ENCODE results near the gene CABCOCO1.

CABCOCO1 gene

DNA sequence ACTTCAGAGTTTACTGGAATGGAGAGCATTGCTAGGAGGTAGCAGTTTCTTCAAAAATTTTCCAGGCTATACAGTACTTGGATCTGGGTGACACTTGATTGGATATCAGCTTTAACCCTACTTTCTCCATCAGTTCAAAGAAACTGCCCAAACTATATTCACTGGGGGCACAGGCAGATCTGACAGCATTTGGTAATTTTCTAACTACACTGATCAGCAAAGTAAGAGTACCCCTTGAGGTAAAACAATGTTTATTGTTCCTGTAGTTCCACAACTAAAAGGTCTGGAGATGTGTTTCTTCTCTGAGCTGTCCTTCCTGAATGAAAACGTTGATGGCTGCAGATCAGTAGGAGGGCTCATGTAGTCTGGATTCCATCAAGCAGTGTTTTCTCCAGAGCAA is 104.2 kb downstream of the CABCOCO1 start:
- TF ChIP-seq, protein P1, sequence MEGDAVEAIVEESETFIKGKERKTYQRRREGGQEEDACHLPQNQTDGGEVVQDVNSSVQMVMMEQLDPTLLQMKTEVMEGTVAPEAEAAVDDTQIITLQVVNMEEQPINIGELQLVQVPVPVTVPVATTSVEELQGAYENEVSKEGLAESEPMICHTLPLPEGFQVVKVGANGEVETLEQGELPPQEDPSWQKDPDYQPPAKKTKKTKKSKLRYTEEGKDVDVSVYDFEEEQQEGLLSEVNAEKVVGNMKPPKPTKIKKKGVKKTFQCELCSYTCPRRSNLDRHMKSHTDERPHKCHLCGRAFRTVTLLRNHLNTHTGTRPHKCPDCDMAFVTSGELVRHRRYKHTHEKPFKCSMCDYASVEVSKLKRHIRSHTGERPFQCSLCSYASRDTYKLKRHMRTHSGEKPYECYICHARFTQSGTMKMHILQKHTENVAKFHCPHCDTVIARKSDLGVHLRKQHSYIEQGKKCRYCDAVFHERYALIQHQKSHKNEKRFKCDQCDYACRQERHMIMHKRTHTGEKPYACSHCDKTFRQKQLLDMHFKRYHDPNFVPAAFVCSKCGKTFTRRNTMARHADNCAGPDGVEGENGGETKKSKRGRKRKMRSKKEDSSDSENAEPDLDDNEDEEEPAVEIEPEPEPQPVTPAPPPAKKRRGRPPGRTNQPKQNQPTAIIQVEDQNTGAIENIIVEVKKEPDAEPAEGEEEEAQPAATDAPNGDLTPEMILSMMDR (conservative IDR thresholded peaks at IDR 0.05) = no peak
- H3K27ac ChIP-seq = no peak overlapping the region

DNA sequence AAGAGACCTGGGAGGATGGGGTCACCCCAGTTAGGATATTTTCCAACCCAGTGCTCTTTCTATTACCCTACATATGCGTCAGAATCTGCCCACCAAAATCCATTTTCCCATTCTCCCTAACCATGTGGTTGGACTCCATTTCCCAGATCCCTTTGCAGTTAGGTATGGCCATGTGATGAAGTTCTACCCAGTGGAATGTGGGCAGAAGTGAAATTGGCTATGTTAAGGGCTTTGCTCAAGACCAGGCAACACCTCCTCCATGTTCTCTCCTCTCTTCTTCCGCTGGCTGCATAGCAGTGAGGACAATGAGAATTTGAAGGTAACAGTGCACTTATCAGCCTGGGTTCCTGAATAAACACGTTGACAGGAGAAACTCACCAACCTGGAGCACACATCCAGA is 111.3 kb downstream of the CABCOCO1 start:
- no peak overlapping the region for H3K27ac ChIP-seq
- TF ChIP-seq, protein P1 (conservative IDR thresholded peaks at IDR 0.05) = no peak

DNA sequence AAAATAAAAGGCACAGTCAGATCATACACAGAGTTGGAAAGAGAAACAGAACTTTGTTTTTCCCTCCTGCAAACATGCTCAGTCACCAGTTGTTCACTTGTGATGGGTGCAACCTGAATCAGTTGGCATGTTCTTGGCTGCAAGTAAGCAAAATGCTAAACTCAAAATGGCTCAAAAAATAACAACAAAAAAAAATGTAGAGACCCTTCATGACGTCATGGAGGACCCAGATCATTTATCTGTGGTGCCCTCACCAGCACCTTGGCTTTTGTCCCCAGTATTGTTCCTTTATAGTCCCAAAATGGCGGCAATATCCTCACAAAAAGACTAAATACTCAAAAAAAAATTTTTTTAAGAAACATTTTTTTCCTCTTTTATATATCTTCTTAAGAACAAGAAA is 112.4 kb downstream of the CABCOCO1 start:
- TF ChIP-seq, protein P1 (conservative IDR thresholded peaks at IDR 0.05) = no peak
- H3K27ac ChIP-seq = no peak overlapping the region

DNA sequence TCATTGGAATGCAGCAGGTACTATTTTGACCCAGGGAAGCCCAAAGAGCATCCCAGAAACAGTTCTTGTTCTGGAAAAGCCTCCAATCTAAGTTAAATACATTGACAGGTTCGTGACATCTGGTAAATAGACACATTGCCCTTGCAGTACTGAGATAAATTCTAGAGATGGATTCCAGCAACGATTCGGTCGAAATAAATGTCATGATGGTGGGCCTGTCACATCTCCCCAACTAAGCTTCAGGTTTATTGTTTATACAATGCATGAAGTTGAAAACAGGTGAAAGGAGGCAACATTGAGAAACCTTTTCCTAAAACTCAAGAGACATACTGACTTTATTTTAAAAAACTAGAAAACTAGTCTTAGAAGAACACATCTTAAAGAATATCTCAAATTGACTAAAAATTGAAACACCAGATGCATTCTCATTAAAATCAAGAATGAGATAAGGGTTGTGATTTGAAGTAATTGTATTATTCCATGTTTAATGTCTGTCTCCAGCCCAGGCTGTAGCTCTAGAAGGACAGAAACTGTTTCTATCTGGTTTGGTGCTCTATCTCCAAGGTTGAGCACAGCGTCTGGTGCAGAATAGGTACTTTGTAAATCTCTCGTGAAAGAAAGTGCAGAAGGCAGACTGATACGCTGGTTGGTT is 114.0 kb downstream of the CABCOCO1 start:
- TF ChIP-seq, protein P1 (conservative IDR thresholded peaks at IDR 0.05) = no peak
- no peak overlapping the region for H3K27ac ChIP-seq

DNA sequence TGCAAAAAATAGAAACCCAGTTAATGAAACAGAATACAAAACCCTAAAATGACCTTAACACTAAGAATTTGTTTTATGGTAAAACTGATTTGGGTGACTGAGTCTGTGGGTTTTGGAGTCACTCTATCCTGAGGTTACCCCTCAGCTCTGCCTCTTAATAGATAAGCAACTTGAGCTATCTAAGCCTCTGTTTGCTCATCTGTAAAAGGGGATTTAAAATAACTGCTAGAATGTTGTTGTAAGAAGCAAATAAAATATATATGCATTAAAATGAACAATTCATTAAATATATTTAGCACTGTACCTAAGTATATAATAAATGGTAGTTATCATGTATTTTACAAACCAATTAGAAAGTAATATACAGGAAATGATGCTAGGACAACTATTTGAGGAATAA is 115.4 kb downstream of the CABCOCO1 start:
- H3K27ac ChIP-seq = no peak overlapping the region
- TF ChIP-seq, protein P1 (conservative IDR thresholded peaks at IDR 0.05) = no peak

DNA sequence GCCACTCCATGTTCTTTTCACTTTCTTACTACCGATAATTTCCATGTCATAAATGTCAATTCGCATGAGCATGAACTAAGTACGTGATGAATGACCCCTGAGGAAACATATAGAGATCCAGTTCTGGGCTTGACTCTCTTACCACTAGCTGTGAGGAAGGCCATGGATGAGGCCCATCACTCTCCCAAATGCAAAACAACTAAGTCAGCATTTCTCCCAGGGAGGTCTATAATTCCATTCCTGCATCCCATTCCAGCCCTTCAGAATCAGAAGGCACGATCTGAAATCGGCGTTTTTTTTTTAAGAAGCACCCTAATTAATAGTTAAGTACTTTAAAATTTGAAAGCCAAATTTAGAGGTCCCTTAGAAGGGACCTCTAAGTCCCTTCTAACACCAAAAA is 116.5 kb downstream of the CABCOCO1 start:
- no peak overlapping the region for H3K27ac ChIP-seq
- TF ChIP-seq, protein P1 (conservative IDR thresholded peaks at IDR 0.05) = no peak

DNA sequence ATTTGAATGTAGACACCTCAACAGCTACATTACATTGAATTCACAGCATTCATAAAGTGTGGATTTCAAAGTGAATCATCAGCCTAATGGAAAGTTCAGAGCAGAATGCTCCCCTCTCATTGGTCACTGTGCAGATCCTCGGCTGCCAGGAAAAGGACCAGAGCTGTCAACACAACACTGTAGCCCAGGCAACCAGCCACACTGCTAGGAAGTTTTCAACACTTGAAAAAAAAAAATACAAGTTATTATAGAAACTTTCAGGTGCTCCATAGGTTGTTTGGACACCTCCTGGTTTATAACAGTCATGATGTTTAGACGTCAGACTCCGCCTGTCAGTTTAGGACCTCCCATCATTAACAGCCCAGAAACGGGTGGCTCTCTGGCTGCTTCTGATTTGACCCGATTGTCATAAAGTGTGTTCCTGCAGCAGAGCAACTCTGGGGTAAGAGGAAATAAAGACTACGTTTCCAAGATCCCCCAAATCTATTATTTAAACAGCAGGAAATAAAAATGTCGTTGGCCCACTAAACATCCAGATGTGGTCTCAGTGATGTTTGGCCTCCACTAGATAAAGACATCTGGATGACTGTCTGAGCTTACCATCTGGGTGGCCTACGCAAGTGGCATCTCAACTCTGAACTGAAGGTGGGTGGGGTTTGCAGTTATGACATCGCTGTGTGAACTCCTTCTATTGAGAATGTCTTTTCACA is 117.4 kb downstream of the CABCOCO1 start:
- H3K27ac ChIP-seq = no peak overlapping the region
- TF ChIP-seq, protein P1 (conservative IDR thresholded peaks at IDR 0.05) = no peak

All from VCaP (cell line).